AG04450 (cell line): Measurements from ENCODE around the gene NDST4. TPM values are rescaled to one million over a fixed set of nuclear protein-coding genes. Genes with fewer than 3 reads are reported as not detected.

Experiments
- CTCF ChIA-PET: fragments of 300-600, 350-600 bp; formaldehyde crosslinking; extraction: SDS; loops from one replicate; lab custom pipeline; 2022; ENCODE audit warnings: antibody characterized with exemption, inconsistent platforms; lab: Charles Lee
- POLR2A ChIA-PET: fragments of 350-600 bp; formaldehyde crosslinking; extraction: SDS; loops from one replicate; lab custom pipeline; 2021; ENCODE audit warnings: antibody characterized with exemption, inconsistent platforms; lab: Yijun Ruan, JAX
- DNase-seq: peaks from one replicate; pipeline ENCODE4 v3.0.0-alpha.2; 2011; ENCODE audit warnings: low read depth, low spot score
- H3K27ac ChIP-seq: one replicate; pipeline ENCODE4 v1.5.1; 2012; ENCODE audit warnings: low read depth, low read length, control low read depth
- H3K27me3 ChIP-seq: one replicate; pipeline ENCODE4 v1.6.0; 2012; ENCODE audit warnings: low read length; ENCODE audit not compliant: control insufficient read depth, insufficient read depth
- H3K4me3 ChIP-seq: 2 replicates; pipeline ENCODE4 v1.5.1; 2011; ENCODE audit warnings: mild to moderate bottlenecking, low read depth, low read length, control low read depth
- H3K9me3 ChIP-seq: 2 replicates; pipeline ENCODE4 v1.5.1; 2012; ENCODE audit warnings: low read length; ENCODE audit not compliant: control insufficient read depth, insufficient read depth
- polyA plus RNA-seq: library from polyadenylated mRNA; depleted of rRNA; stranded (reverse); fragments of >200 nt; gene quantifications from 2 replicates; pipeline ENCODE4 v1.2.3, GENCODE V29; 2011
- TF ChIP-seq, protein P1 (sequence below): IDR thresholded peaks from 2 replicates; pipeline ENCODE4 v1.5.1; 2011; ENCODE audit warnings: low read depth, low read length, control low read depth, inconsistent platforms

The NDST4 gene
- polyA plus RNA-seq, 1 experiment: not detected

DNA sequence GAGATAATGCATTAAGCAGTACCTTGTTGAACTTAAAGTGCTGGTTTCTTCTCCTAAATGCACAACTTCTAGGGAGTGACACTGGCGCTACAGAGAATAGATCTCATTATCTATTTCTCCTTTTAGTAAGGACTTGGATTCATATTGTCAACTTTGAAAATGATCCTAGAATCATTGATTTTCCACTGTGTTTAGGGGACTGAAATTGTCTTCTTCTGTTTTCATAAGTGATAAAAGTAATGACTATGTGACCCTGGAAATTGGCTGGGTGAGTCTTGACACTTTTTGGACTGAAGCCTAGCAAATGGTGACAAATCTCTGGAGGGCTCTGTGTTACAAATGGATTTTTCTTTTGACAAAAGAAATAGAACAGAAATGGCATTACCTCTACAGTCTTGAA is 167.8 kb downstream of the NDST4 start:
- ChIA-PET POLR2A (no interaction called here), CTCF (no interaction called here)
- Histone ChIP-seq H3K27ac (no peak overlapping the region), H3K9me3 (no peaks in the 10 kb centered on the region), H3K4me3 (no peak overlapping the region), H3K27me3 (no peaks in the 10 kb centered on the region)
- TF ChIP-seq, protein P1, sequence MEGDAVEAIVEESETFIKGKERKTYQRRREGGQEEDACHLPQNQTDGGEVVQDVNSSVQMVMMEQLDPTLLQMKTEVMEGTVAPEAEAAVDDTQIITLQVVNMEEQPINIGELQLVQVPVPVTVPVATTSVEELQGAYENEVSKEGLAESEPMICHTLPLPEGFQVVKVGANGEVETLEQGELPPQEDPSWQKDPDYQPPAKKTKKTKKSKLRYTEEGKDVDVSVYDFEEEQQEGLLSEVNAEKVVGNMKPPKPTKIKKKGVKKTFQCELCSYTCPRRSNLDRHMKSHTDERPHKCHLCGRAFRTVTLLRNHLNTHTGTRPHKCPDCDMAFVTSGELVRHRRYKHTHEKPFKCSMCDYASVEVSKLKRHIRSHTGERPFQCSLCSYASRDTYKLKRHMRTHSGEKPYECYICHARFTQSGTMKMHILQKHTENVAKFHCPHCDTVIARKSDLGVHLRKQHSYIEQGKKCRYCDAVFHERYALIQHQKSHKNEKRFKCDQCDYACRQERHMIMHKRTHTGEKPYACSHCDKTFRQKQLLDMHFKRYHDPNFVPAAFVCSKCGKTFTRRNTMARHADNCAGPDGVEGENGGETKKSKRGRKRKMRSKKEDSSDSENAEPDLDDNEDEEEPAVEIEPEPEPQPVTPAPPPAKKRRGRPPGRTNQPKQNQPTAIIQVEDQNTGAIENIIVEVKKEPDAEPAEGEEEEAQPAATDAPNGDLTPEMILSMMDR: no peak
- DNase-seq: no peak

DNA sequence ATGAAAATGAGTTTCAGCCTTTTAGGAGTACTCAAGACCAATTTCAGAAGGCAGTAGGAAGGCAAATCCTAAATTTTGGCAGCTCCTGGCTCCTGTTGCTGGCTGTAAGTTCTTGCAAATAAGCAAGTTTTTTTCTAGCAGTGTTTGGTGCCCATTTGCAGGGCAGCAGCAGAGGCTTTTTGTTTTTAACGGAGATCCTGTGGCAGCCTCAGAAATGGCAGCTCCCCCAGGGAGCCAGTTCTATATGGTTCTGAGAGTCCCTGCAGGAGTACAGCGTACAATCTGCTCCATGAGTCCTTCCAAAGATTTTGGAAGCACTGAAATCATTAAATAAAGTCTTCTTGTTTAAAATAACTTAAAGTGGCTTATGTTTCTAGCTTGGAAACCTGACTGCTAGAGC is 171.9 kb downstream of the NDST4 start:
- TF ChIP-seq, protein P1: no peak
- Histone ChIP-seq H3K4me3 (no peak overlapping the region), H3K27ac (no peak overlapping the region), H3K9me3 (no peaks in the 10 kb centered on the region), H3K27me3 (no peaks in the 10 kb centered on the region)
- ChIA-PET CTCF (no interaction called here), POLR2A (no interaction called here)
- no peak for DNase-seq

DNA sequence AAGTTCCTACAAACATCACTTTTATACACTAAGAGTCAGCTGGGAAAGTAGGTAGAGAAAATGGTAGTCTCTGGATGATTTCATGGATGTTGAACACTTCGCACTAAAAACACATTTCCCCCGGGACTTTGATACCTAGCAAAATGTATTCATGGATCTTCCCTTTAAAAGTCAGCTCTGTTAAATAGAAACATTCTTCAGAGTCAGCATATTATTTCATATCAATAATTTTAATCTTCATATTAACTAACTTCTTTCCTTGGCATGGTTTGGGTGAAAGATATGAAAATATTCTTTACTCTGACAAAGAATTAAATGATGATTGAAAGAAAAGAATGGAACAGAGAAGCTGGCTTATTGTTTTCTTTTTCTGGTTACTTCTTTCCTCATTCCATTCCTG is 185.5 kb downstream of the NDST4 start:
- Histone ChIP-seq H3K4me3 (no peak overlapping the region), H3K9me3 (no peaks in the 10 kb centered on the region), H3K27ac (no peak overlapping the region), H3K27me3 (no peaks in the 10 kb centered on the region)
- ChIA-PET POLR2A (no interaction called here), CTCF (no interaction called here)
- DNase-seq: no peak
- TF ChIP-seq, protein P1: no peak

DNA sequence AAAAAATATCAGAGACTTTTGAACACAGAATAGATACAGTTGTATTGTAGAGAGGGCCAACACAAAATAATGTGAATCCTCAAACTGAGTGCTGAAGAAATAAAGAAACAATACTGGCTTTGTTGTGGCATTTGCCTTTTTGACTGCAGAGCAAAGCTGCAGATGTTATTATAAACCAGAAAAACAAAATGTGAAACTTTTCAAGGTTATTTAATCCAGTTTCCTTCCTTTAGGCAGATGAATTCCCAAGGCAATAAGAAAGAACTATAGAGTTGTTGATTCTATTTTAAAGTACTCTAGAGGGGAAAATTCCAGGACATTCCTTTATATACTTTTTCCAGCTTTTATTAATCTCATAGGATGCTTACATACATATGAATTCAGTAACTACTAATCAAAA is 186.8 kb downstream of the NDST4 start:
- TF ChIP-seq, protein P1: no peak
- ChIA-PET CTCF (no interaction called here), POLR2A (no interaction called here)
- H3K9me3 ChIP-seq: no peaks in the 10 kb centered on the region
- no peaks in the 10 kb centered on the region for H3K27me3 ChIP-seq
- no peak overlapping the region for H3K4me3 ChIP-seq
- DNase-seq: no peak
- no peak overlapping the region for H3K27ac ChIP-seq

DNA sequence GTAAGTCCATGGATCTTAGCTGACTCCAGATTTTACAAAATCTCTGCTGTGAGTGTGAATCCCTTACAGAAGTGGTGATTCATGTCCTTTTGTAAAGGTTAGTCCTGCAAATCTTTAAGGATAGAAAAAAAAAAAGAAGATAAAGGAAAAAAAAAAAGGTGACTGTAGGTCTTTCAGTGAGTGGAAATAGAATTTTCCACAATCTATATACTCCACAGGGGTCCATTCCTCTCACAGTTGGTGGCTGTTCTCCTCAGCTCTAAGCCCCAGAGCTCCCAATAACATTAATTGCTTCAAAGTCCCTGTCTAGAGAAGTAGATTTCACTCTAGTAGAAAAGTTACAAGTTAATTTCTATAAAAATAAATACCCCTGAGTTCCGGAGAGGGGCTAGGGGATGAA is 189.1 kb downstream of the NDST4 start:
- CTCF ChIA-PET: no interaction called here
- no peaks in the 10 kb centered on the region for H3K9me3 ChIP-seq
- H3K27ac ChIP-seq: no peak overlapping the region
- DNase-seq: no peak
- no peaks in the 10 kb centered on the region for H3K27me3 ChIP-seq
- TF ChIP-seq, protein P1: no peak
- POLR2A ChIA-PET: no interaction called here
- H3K4me3 ChIP-seq: no peak overlapping the region
